Adipocyte (in vitro differentiated cells): ENCODE results near the gene RSU1.

Experiments used
- DNase-seq: peaks from one replicate; pipeline ENCODE4 v3.0.0-alpha.2; 2015; ENCODE audit warnings: low read depth
- H3K27me3 ChIP-seq: replicated peaks from 2 replicates; pipeline ENCODE4 v1.7.0; 2013; ENCODE audit warnings: mild to moderate bottlenecking, low read length, moderate library complexity; ENCODE audit not compliant: control insufficient read depth, insufficient read depth
- H3K36me3 ChIP-seq: 2 replicates; pipeline ENCODE4 v1.7.0; 2013; ENCODE audit warnings: low read length, mild to moderate bottlenecking, moderate library complexity; ENCODE audit not compliant: control insufficient read depth, insufficient read depth, severe bottlenecking
- H3K4me1 ChIP-seq: 2 replicates; pipeline ENCODE4 v1.7.0; 2013; ENCODE audit warnings: mild to moderate bottlenecking, low read length, moderate library complexity; ENCODE audit not compliant: control insufficient read depth, insufficient read depth
- H3K4me3 ChIP-seq: 2 replicates; pipeline ENCODE4 v1.7.0; 2013; ENCODE audit warnings: mild to moderate bottlenecking, low read length, moderate library complexity
- H3K9ac ChIP-seq: 2 replicates; pipeline ENCODE4 v1.7.0; 2013; ENCODE audit warnings: mild to moderate bottlenecking, low read length, moderate library complexity
- H3K9me3 ChIP-seq: 2 replicates; pipeline ENCODE4 v1.7.0; 2013; ENCODE audit warnings: mild to moderate bottlenecking, low read length, moderate library complexity; ENCODE audit not compliant: control insufficient read depth

Gene RSU1

DNA sequence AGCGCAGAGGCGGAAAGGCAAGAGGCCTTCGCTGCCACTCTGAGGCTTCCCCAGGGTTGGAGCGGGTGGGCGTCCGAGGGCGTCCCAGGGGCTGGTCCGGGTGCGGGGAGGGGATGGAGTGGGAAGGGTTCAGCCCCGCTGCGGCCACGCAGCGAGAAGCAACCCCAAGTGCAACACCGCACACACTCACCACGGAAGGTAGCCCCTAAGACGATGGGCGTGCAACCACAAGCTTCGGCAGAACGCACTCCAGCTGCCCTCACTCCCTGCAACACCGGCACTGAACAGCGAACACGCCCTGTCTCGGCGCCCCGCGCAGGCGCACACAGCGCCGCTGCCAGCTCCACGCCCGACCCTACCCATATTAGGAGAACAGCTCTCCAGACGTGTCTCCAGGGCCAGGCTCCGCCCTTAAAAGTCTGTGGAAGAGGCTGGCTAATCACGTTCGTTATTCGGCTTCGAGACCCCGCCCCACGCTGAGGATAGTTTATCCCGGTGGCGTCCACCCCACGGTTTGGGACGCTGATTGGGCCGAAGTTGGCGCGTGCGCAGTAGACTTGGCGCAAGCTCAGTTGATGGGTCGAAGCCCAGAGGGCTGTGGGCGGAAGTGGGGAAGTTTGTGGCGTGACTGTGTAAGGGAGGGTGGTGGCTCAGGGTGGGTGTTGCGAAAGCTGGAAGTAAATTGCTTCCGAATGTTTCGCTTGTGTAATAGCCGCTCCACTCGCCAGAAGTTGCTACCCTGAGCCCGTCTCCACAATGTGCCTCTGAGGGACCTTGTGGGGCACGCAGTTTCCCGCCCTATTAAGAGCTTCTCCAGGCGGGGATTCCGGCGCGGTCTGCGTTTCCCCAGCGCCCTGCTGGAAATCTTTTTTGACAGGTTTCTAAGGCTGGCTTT, at the start of gene RSU1:
Gene RSU1, minus strand, starts transcription at position 300 of the 895 bp plus-strand sequence. CDS start 343 bp downstream, outside the sequence.
- H3K9me3 ChIP-seq, result peaks cover 6% of the 10 kb centered on the region
- H3K9ac ChIP-seq, result peak within 1 kb of the TSS; percentile 94
- H3K4me3 ChIP-seq, result peak within 1 kb of the TSS; percentile 86
- no peaks in the 10 kb centered on the region for H3K27me3 ChIP-seq
- H3K4me1 ChIP-seq, result peaks cover 44% of the 10 kb centered on the region
- no peaks in the 10 kb centered on the region for H3K36me3 ChIP-seq
- DNase-seq, result peak; percentile 100

DNA sequence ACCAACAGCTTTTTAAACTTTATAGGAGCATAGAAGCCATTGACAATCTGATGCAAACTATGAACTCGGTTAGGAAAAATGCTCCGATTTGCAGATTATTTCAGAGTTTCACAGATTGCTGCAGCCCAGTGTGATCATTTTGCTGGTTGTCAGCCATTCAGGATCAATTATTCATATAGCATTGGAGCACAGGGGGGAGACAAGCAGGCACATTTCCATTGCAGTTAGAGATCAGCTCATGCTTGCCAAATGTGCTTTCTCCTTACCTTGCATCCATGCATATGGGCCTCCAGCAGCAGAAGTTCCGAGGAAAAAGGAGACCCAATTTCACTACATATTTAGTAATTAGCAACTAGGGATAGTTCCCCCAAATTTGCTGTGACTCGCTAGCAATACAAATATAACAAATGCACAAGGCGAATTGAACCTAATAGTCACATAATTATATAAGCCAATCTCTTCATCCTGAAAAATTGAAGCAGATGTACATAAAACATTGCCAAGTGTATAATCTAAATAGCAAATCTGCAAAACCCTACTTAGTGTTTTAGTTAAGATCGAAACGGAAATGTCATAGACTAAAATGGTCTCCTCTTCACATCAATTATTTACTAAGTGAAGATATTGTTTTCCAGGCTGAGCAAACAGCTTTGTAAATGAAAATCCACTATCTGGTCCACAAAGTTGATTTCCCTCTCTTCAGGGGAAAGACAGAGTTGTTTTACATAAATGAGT, 49.5 kb upstream of the RSU1 start:
- Histone ChIP-seq H3K27me3 (no peaks in the 10 kb centered on the region), H3K9me3 (no peaks in the 10 kb centered on the region)

GRCh38 chr10:16865766-16866165, 48.5 kb upstream of the RSU1 start:
- DNase-seq, result no peak
- H3K4me3 ChIP-seq, result no peak overlapping the region

More for the DNA sequence above, 49.5 kb upstream of the RSU1 start:
- H3K4me1 ChIP-seq, result peaks cover 15% of the 10 kb centered on the region
- no peak overlapping the region for H3K4me3 ChIP-seq
- H3K36me3 ChIP-seq, result no peaks in the 10 kb centered on the region
- H3K9ac ChIP-seq, result no peak overlapping the region
- no peak for DNase-seq

DNA sequence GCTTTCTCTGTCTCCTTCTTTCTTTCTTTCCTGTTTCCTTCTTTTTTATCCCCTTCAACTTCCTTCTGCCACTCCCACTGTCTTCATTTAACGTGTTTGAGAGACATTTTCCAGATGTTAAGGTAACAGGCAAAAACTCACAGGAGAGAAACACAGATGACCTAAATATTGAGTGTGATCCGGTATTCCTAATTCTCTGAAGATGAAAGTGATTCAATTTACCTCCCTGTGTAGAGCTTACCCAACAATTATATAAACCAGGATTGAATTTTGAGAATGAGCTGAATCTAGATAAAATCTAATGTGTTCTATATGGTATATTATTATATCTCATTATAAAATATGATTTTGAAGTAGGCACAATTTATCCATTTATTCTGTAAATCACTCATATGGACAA, 46.5 kb upstream of the RSU1 start:
- no peak overlapping the region for H3K9ac ChIP-seq
- DNase-seq, result no peak

More at GRCh38 chr10:16865766-16866165, 48.5 kb upstream of the RSU1 start:
- no peak overlapping the region for H3K9ac ChIP-seq
- H3K9me3 ChIP-seq, result no peaks in the 10 kb centered on the region
- H3K4me1 ChIP-seq, result peaks cover 15% of the 10 kb centered on the region
- no peaks in the 10 kb centered on the region for H3K27me3 ChIP-seq
- H3K36me3 ChIP-seq, result no peaks in the 10 kb centered on the region

DNA sequence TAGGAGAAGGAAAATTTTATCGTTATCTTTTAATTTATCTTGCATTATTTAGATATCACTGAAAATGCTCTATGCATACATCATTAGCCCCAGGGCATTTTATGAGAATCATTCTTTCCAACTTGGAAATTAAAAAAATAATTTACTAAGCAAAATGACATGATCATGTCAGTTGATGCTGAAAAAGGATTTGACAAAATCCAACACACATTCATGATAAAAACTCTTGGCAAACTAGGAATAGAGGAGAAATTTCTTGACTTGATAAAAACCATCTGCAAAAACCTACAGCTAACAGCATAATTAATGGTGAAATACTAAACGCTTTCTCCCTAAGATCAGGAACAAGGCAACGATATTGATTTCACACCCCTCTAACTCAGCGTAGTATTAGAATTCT, 40.2 kb upstream of the RSU1 start:
- Histone ChIP-seq H3K9ac (no peak overlapping the region), H3K4me1 (no peaks in the 10 kb centered on the region), H3K4me3 (no peak overlapping the region), H3K27me3 (no peaks in the 10 kb centered on the region), H3K9me3 (peaks cover 3% of the 10 kb centered on the region), H3K36me3 (no peaks in the 10 kb centered on the region)
- DNase-seq, result no peak

More for the DNA sequence above, 46.5 kb upstream of the RSU1 start:
- Histone ChIP-seq H3K9me3 (peaks cover 3% of the 10 kb centered on the region), H3K4me1 (peaks cover 15% of the 10 kb centered on the region), H3K36me3 (no peaks in the 10 kb centered on the region), H3K4me3 (no peak overlapping the region), H3K27me3 (no peaks in the 10 kb centered on the region)

GRCh38 chr10:16856567-16856966, 39.3 kb upstream of the RSU1 start:
- Histone ChIP-seq H3K9ac (no peak overlapping the region), H3K4me3 (no peak overlapping the region), H3K27me3 (no peaks in the 10 kb centered on the region), H3K4me1 (no peaks in the 10 kb centered on the region), H3K9me3 (peaks cover 3% of the 10 kb centered on the region), H3K36me3 (no peaks in the 10 kb centered on the region)
- peak; percentile 74 for DNase-seq

- Histone ChIP-seq H3K4me1 (no peaks in the 10 kb centered on the region), H3K36me3 (no peaks in the 10 kb centered on the region), H3K9me3 (peaks cover 3% of the 10 kb centered on the region), H3K9ac (no peak overlapping the region), H3K27me3 (no peaks in the 10 kb centered on the region), H3K4me3 (no peak overlapping the region)
- no peak for DNase-seq
Observed at GRCh38 chr10:16856092-16856491, 38.9 kb upstream of the RSU1 start.

DNA sequence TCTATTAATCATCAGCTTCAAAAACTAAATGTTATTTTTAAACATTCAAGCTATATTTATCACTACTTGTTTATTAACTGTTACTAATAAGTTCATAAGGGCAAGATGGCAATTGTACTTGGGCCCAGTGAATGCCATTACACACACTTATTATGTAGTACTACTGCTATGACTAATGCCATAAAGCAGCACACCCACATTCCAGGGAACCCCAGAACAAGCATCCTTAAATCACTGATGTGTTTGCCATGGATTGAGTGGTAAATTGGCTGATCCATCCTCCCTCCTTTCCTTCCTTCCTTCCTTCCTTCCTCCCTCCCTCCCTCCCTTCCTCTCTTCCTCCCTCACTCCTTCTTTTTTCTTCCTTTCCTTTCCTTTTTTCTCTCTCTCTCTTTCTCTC, 37.4 kb upstream of the RSU1 start:
- no peaks in the 10 kb centered on the region for H3K36me3 ChIP-seq
- no peaks in the 10 kb centered on the region for H3K27me3 ChIP-seq
- no peak overlapping the region for H3K9ac ChIP-seq

DNA sequence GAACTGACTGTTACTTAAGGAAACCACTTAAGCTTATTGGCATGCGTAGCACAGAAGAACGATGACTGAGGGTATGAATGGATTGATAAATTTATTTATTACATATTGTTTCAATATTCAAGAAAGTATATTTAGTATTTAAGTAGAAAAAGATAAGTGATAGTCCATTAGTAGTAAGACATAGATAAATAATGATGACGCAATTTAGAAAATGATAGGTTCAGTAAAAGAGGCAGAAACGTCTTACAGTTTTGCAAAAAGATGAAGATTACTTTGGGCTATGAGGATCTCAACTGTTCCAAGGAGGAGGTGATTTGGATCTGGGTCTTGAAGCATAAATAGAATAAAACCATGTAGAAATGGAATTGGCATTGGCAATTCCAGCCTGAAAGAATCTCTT, 36.6 kb upstream of the RSU1 start:
- Histone ChIP-seq H3K36me3 (no peaks in the 10 kb centered on the region), H3K9me3 (no peaks in the 10 kb centered on the region), H3K27me3 (no peaks in the 10 kb centered on the region), H3K9ac (no peak overlapping the region), H3K4me1 (peaks cover under 1% of the 10 kb centered on the region), H3K4me3 (no peak overlapping the region)
- DNase-seq, result no peak

More for the DNA sequence above, 37.4 kb upstream of the RSU1 start:
- no peak for DNase-seq
- no peak overlapping the region for H3K4me3 ChIP-seq
- H3K9me3 ChIP-seq, result no peaks in the 10 kb centered on the region
- H3K4me1 ChIP-seq, result no peaks in the 10 kb centered on the region

GRCh38 chr10:16853201-16853600, 36.0 kb upstream of the RSU1 start:
- Histone ChIP-seq H3K27me3 (no peaks in the 10 kb centered on the region), H3K9ac (no peak overlapping the region), H3K4me3 (no peak overlapping the region), H3K36me3 (no peaks in the 10 kb centered on the region), H3K9me3 (no peaks in the 10 kb centered on the region), H3K4me1 (peaks cover 6% of the 10 kb centered on the region)
- peak; percentile 74 for DNase-seq

- H3K9ac ChIP-seq, result no peak overlapping the region
- H3K4me1 ChIP-seq, result peaks cover 6% of the 10 kb centered on the region
- no peaks in the 10 kb centered on the region for H3K36me3 ChIP-seq
- DNase-seq, result no peak
- H3K27me3 ChIP-seq, result no peaks in the 10 kb centered on the region
- no peaks in the 10 kb centered on the region for H3K9me3 ChIP-seq
- no peak overlapping the region for H3K4me3 ChIP-seq
Observed at GRCh38 chr10:16852624-16853023, 35.4 kb upstream of the RSU1 start.
